GM12878 (cell line): ENCODE measurements around the gene PRCC. TPM values are rescaled to one million over a fixed set of nuclear protein-coding genes. Genes with fewer than 3 reads are reported as not detected.

ENCODE experiments used
- ATF7 ChIP-seq: fragments of 450-650 bp; IDR thresholded peaks from 2 replicates; pipeline ENCODE4 v1.6.1; 2016; ENCODE audit warnings: low read depth, mild to moderate bottlenecking
- BCL11A ChIP-seq: IDR thresholded peaks from 2 replicates; pipeline ENCODE4 v1.6.1; 2011; ENCODE audit warnings: low read depth, low read length
- CBFB ChIP-seq: IDR thresholded peaks from 2 replicates; pipeline ENCODE4 v1.6.1; 2016; ENCODE audit warnings: antibody characterized with exemption, low read depth
- CHD4 ChIP-seq: fragments of 200-600 bp; sonication (generic); IDR thresholded peaks from 2 replicates; pipeline ENCODE4 v1.6.1; 2016; ENCODE audit warnings: mild to moderate bottlenecking
- CREB1 ChIP-seq: IDR thresholded peaks from 2 replicates; pipeline ENCODE4 v1.6.1; 2012; ENCODE audit warnings: low read depth, mild to moderate bottlenecking, inconsistent platforms
- IKZF2 ChIP-seq, 2 experiments: fragments of 450-650 bp; IDR thresholded peaks; 2 replicates each; pipeline ENCODE4 v1.6.1; 2017; ENCODE audit warnings: mild to moderate bottlenecking in 2 of 2, moderate library complexity in 2 of 2
- IRF4 ChIP-seq: IDR thresholded peaks from 2 replicates; pipeline ENCODE4 v1.6.1; 2011; ENCODE audit warnings: low read depth, low read length
- KAT2A ChIP-seq: conservative IDR thresholded peaks from 2 replicates; pipeline ENCODE4 v1.6.1; 2011; ENCODE audit warnings: low read depth, low read length; ENCODE audit not compliant: control insufficient read depth
- LARP7 ChIP-seq: fragments of 450-650 bp; IDR thresholded peaks from 2 replicates; pipeline ENCODE4 v1.6.1; 2017; ENCODE audit warnings: mild to moderate bottlenecking
- MTA2 ChIP-seq: fragments of 450-650 bp; IDR thresholded peaks from 2 replicates; pipeline ENCODE4 v1.6.1; 2016; ENCODE audit warnings: low read depth, mild to moderate bottlenecking, moderate library complexity
- NFXL1 ChIP-seq: fragments of 450-650 bp; IDR thresholded peaks from 2 replicates; pipeline ENCODE4 v1.6.1; 2017; ENCODE audit warnings: antibody characterized with exemption, mild to moderate bottlenecking, borderline replicate concordance
- NFYA ChIP-seq: IDR thresholded peaks from 2 replicates; pipeline ENCODE4 v1.6.1; 2011; ENCODE audit warnings: low read depth, mild to moderate bottlenecking, low read length, improper control_type of control experiment, borderline replicate concordance
- NFYB ChIP-seq: IDR thresholded peaks from 2 replicates; pipeline ENCODE4 v1.6.1; 2011; ENCODE audit warnings: low read depth, mild to moderate bottlenecking, low read length, improper control_type of control experiment, moderate library complexity; ENCODE audit not compliant: insufficient read depth
- NR2C2 ChIP-seq: IDR thresholded peaks from 2 replicates; pipeline ENCODE4 v1.6.1; 2011; ENCODE audit warnings: borderline replicate concordance, low read depth; ENCODE audit not compliant: control insufficient read depth, insufficient read length
- RB1 ChIP-seq: fragments of 450-650 bp; formaldehyde crosslinking; IDR thresholded peaks from 2 replicates; pipeline ENCODE4 v1.6.1; 2017; ENCODE audit warnings: mild to moderate bottlenecking, borderline replicate concordance
- RUNX3 ChIP-seq: IDR thresholded peaks from 2 replicates; pipeline ENCODE4 v1.6.1; 2012; ENCODE audit warnings: low read length, inconsistent platforms
- SIN3A ChIP-seq: IDR thresholded peaks from 2 replicates; pipeline ENCODE4 v1.6.1; 2012; ENCODE audit warnings: low read depth, low read length, improper control_type of control experiment
- SIX5 ChIP-seq: IDR thresholded peaks from 2 replicates; pipeline ENCODE4 v1.6.1; 2011; ENCODE audit warnings: mild to moderate bottlenecking, low read depth, low read length, moderate library complexity; ENCODE audit not compliant: severe bottlenecking
- SMAD1 ChIP-seq: fragments of 450-650 bp; IDR thresholded peaks from 2 replicates; pipeline ENCODE4 v1.6.1; 2018; ENCODE audit warnings: mild to moderate bottlenecking, low read depth; ENCODE audit not compliant: partially characterized antibody
- SPI1 ChIP-seq: IDR thresholded peaks from 2 replicates; pipeline ENCODE4 v1.6.1; 2011; ENCODE audit warnings: low read depth, mild to moderate bottlenecking, low read length, moderate library complexity, borderline replicate concordance; ENCODE audit not compliant: insufficient read depth
- SREBF2 ChIP-seq: IDR thresholded peaks from 2 replicates; pipeline ENCODE4 v1.6.1; 2012; ENCODE audit warnings: mild to moderate bottlenecking, low read length
- SUZ12 ChIP-seq: fragments of 200-600 bp; sonication (generic); IDR thresholded peaks from one replicate; pipeline ENCODE4 v1.6.1; 2018; ENCODE audit warnings: antibody characterized with exemption, mild to moderate bottlenecking; ENCODE audit not compliant: unreplicated experiment
- TARDBP ChIP-seq: IDR thresholded peaks from 2 replicates; pipeline ENCODE4 v1.6.1; 2016; ENCODE audit warnings: borderline replicate concordance
- TCF3 ChIP-seq: IDR thresholded peaks from 2 replicates; pipeline ENCODE4 v1.6.1; 2012; ENCODE audit warnings: low read depth, mild to moderate bottlenecking, low read length, borderline replicate concordance; ENCODE audit not compliant: insufficient read depth
- polyA plus RNA-seq, 11 experiments: library from polyadenylated mRNA; depleted of rRNA in 4 of 11; unstranded in 6 of 11; stranded (reverse) in 5 of 11; fragments of >200 nt; fragmentation: Nextera tagmentation in 4 of 11; fragmentation: Illumina TruSeq in 1 of 11; extraction: Ambion mirVana in 4 of 11; extraction: Trizol in 1 of 11; gene quantifications; 1 replicate in 1 of 11; 2 replicates in 10 of 11; pipeline versions ENCODE4 v1.2.1 to v1.2.3, GENCODE V29; 2011 to 2016; ENCODE audit warnings: inconsistent platforms in 2 of 11, missing spikeins in 2 of 11, low read depth in 1 of 11
- total RNA-seq, 4 experiments: library from RNA; depleted of rRNA in 3 of 4; stranded (reverse); fragments of >200 nt in 3 of 4; fragmentation: Illumina TruSeq in 1 of 4; extraction: Trizol in 1 of 4; gene quantifications; 2 replicates each; pipeline versions ENCODE4 v1.2.1 to v1.2.3, GENCODE V29; 2013 to 2021
- TF ChIP-seq, protein P1 (sequence below), 3 experiments: IDR thresholded peaks in 2 of 3; conservative IDR thresholded peaks in 1 of 3; 2 replicates each; pipeline ENCODE4 v1.5.1; 2011; ENCODE audit warnings: low read depth in 3 of 3, low read length in 3 of 3, mild to moderate bottlenecking in 3 of 3, control low read depth in 2 of 3, moderate library complexity in 2 of 3, inconsistent platforms in 1 of 3, mixed read lengths in 1 of 3; ENCODE audit not compliant: control insufficient read depth in 2 of 3, insufficient read depth in 1 of 3; ENCODE audit errors: extremely low read depth in 1 of 3
- TF ChIP-seq, protein P2 (sequence below): fragments of 450-650 bp; IDR thresholded peaks from 2 replicates; pipeline ENCODE4 v1.6.1; 2018; ENCODE audit warnings: borderline replicate concordance, mild to moderate bottlenecking; ENCODE audit not compliant: partially characterized antibody
- TF ChIP-seq, protein P3 (sequence below): IDR thresholded peaks from 2 replicates; pipeline ENCODE4 v1.6.1; 2012; ENCODE audit warnings: low read depth, low read length, improper control_type of control experiment

PRCC gene
- total and polyA plus RNA-seq, 10 of the 15 experiments (the other 5 are each of a cell fraction or from before 2014, with no cell fraction given) = 23.8 to 132 (median 63.1) TPM

DNA sequence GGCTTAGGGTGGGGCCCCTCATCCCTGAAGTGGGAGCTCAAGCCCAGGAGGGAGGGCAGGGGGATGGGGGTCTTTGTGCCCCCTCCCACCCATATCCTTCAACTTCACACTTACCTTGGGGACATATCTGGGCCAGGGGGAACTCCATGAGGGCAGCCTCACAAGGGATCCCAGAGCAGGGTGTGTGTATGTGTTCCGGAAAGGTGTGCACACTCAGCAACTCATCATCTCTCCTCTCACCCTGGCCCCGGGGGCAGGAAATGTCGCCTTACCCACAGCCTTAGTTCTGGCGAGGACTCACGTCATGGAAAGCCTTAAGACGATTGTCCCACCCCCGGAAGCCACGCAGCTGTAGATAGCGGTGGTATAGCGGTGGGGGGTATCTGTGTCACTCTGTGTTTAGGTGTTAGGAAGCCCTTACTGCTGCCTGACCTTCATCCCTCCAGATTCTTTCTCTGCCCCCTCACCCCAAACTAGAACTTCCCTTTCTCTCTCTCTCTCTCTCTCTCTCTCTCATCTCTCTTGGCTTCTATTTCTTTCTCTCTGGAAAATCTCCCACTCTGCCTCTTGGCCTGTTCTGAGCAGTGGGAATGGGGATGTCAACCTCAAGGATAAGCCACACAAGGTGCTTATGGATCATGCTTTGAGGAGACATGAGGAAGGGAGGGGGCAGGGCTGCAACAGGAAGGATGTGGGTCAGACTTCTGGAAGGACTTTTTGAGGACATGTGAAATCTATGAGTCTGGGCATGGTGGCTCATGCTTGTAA, 49.4 kb downstream of the PRCC start, which contains the start of gene SH2D2A (continued):
- TF ChIP-seq KAT2A = no peak
- TF ChIP-seq CBFB = no peak
- TF ChIP-seq ATF7 = peak; percentile 88
- no peak for TF ChIP-seq SREBF2
- TF ChIP-seq NR2C2 = no peak
- peak; percentile 71; the same call in 1 of the 2 replicates for TF ChIP-seq MTA2
- TF ChIP-seq TARDBP = no peak
- TF ChIP-seq IKZF2 (IDR thresholded peaks at IDR 0.05) = peak in 1 of 2 experiments; percentile 57
- TF ChIP-seq SUZ12 = no peak
- no peak for TF ChIP-seq LARP7
- TF ChIP-seq, protein P1, sequence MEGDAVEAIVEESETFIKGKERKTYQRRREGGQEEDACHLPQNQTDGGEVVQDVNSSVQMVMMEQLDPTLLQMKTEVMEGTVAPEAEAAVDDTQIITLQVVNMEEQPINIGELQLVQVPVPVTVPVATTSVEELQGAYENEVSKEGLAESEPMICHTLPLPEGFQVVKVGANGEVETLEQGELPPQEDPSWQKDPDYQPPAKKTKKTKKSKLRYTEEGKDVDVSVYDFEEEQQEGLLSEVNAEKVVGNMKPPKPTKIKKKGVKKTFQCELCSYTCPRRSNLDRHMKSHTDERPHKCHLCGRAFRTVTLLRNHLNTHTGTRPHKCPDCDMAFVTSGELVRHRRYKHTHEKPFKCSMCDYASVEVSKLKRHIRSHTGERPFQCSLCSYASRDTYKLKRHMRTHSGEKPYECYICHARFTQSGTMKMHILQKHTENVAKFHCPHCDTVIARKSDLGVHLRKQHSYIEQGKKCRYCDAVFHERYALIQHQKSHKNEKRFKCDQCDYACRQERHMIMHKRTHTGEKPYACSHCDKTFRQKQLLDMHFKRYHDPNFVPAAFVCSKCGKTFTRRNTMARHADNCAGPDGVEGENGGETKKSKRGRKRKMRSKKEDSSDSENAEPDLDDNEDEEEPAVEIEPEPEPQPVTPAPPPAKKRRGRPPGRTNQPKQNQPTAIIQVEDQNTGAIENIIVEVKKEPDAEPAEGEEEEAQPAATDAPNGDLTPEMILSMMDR (IDR thresholded peaks at IDR 0.05 in 2 of 3, conservative IDR thresholded peaks at IDR 0.05 in 1 of 3; ENCODE audit: control insufficient read depth in 2 of 3, extremely low read depth in 1 of 3, insufficient read depth in 1 of 3, low read depth in 3 of 3, low read length in 3 of 3) = no peak
- TF ChIP-seq BCL11A = peak; percentile 26; the same call in 1 of the 2 replicates
- no peak for TF ChIP-seq IRF4
- TF ChIP-seq NFYA = no peak
- TF ChIP-seq, protein P2, sequence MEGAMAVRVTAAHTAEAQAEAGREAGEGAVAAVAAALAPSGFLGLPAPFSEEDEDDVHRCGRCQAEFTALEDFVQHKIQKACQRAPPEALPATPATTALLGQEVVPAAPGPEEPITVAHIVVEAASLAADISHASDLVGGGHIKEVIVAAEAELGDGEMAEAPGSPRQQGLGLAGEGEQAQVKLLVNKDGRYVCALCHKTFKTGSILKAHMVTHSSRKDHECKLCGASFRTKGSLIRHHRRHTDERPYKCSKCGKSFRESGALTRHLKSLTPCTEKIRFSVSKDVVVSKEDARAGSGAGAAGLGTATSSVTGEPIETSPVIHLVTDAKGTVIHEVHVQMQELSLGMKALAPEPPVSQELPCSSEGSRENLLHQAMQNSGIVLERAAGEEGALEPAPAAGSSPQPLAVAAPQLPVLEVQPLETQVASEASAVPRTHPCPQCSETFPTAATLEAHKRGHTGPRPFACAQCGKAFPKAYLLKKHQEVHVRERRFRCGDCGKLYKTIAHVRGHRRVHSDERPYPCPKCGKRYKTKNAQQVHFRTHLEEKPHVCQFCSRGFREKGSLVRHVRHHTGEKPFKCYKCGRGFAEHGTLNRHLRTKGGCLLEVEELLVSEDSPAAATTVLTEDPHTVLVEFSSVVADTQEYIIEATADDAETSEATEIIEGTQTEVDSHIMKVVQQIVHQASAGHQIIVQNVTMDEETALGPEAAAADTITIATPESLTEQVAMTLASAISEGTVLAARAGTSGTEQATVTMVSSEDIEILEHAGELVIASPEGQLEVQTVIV = no peak
- TF ChIP-seq TCF3 = no peak
- TF ChIP-seq SIX5 = no peak
- no peak for TF ChIP-seq SMAD1
- TF ChIP-seq RUNX3 = no peak; the same call in 1 of the 2 replicates
- 0 out of 2 replicates have a peak, but pooled peaks have one; percentile 25 for TF ChIP-seq NFYB
- TF ChIP-seq, protein P3, sequence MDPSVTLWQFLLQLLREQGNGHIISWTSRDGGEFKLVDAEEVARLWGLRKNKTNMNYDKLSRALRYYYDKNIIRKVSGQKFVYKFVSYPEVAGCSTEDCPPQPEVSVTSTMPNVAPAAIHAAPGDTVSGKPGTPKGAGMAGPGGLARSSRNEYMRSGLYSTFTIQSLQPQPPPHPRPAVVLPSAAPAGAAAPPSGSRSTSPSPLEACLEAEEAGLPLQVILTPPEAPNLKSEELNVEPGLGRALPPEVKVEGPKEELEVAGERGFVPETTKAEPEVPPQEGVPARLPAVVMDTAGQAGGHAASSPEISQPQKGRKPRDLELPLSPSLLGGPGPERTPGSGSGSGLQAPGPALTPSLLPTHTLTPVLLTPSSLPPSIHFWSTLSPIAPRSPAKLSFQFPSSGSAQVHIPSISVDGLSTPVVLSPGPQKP = 0 out of 2 replicates have a peak, but pooled peaks have one; percentile 53
- no peak for TF ChIP-seq NFXL1
- no peak for TF ChIP-seq CHD4
- TF ChIP-seq CREB1 = peak; percentile 96
- 0 out of 2 replicates have a peak, but pooled peaks have one; percentile 33 for TF ChIP-seq SIN3A
- no peak for TF ChIP-seq SPI1
- no peak for TF ChIP-seq RB1
